ENCODE data around the gene TMEM141.

TMEM141 gene

GRCh38 chr9:136747161-136748060 lies 43.7 kb upstream of the TMEM141 start:
- Histone ChIP-seq H3K27ac (ENCODE audit: poor library complexity, severe bottlenecking) (no peak overlapping the region), H3K36me3 (ENCODE audit: low read depth) (no peaks in the 10 kb centered on the region), H3K9me3 (ENCODE audit: severe bottlenecking) (no peaks in the 10 kb centered on the region), H3K4me3 (ENCODE audit: severe bottlenecking) (no peak overlapping the region), H3K27me3 (ENCODE audit: insufficient read depth, poor library complexity, severe bottlenecking) (peaks cover 18% of the 10 kb centered on the region), H3K4me1 (ENCODE audit: insufficient read depth, poor library complexity, severe bottlenecking) (no peaks in the 10 kb centered on the region)
- no peak for ATAC-seq (ENCODE audit: low read depth)
- DNase-seq (ENCODE audit: low spot score), result no peak
- TF ChIP-seq CTCF (IDR thresholded peaks at IDR 0.05; ENCODE audit: poor library complexity, severe bottlenecking), result no peak

- H3K27me3 ChIP-seq (ENCODE audit: insufficient read depth, poor library complexity, severe bottlenecking), result peaks cover 10% of the 10 kb centered on the region
- no peak within 1 kb of the TSS for H3K4me3 ChIP-seq (ENCODE audit: severe bottlenecking)
- ATAC-seq (ENCODE audit: low read depth), result no peak
- H3K9me3 ChIP-seq (ENCODE audit: severe bottlenecking), result no peaks in the 10 kb centered on the region
- H3K27ac ChIP-seq (ENCODE audit: poor library complexity, severe bottlenecking), result no peak within 1 kb of the TSS
- H3K4me1 ChIP-seq (ENCODE audit: insufficient read depth, poor library complexity, severe bottlenecking), result no peaks in the 10 kb centered on the region
- H3K36me3 ChIP-seq (ENCODE audit: low read depth), result no peaks in the 10 kb centered on the region
- TF ChIP-seq CTCF (IDR thresholded peaks at IDR 0.05; ENCODE audit: poor library complexity, severe bottlenecking), result no peak
- peak; percentile 57 for DNase-seq (ENCODE audit: low spot score)
Observed at GRCh38 chr9:136748201-136748600, 42.9 kb upstream of the TMEM141 start, which contains the start of gene LCN6. Gene LCN6 (minus strand): TSS chr9:136748525. CDS start chr9:136748483, 42 bp downstream.

GRCh38 chr9:136748666-136749611 lies 42.2 kb upstream of the TMEM141 start:
- no peaks in the 10 kb centered on the region for H3K9me3 ChIP-seq (ENCODE audit: severe bottlenecking)
- no peak for TF ChIP-seq CTCF (IDR thresholded peaks at IDR 0.05; ENCODE audit: poor library complexity, severe bottlenecking)
- no peak overlapping the region for H3K27ac ChIP-seq (ENCODE audit: poor library complexity, severe bottlenecking)
- peaks cover 3% of the 10 kb centered on the region for H3K27me3 ChIP-seq (ENCODE audit: insufficient read depth, poor library complexity, severe bottlenecking)
- ATAC-seq (ENCODE audit: low read depth), result no peak
- no peaks in the 10 kb centered on the region for H3K4me1 ChIP-seq (ENCODE audit: insufficient read depth, poor library complexity, severe bottlenecking)
- no peak for DNase-seq (ENCODE audit: low spot score)
- H3K4me3 ChIP-seq (ENCODE audit: severe bottlenecking), result no peak overlapping the region
- H3K36me3 ChIP-seq (ENCODE audit: low read depth), result no peaks in the 10 kb centered on the region

- Histone ChIP-seq H3K9me3 (ENCODE audit: severe bottlenecking) (no peaks in the 10 kb centered on the region), H3K4me3 (ENCODE audit: severe bottlenecking) (no peak overlapping the region), H3K27ac (ENCODE audit: poor library complexity, severe bottlenecking) (no peak overlapping the region), H3K27me3 (ENCODE audit: insufficient read depth, poor library complexity, severe bottlenecking) (no peaks in the 10 kb centered on the region), H3K4me1 (ENCODE audit: insufficient read depth, poor library complexity, severe bottlenecking) (no peaks in the 10 kb centered on the region), H3K36me3 (ENCODE audit: low read depth) (no peaks in the 10 kb centered on the region)
- DNase-seq (ENCODE audit: low spot score) (no peak), ATAC-seq (ENCODE audit: low read depth) (0 out of 3 replicates have a peak, but pooled peaks have one; percentile 24)
- TF ChIP-seq CTCF (IDR thresholded peaks at IDR 0.05; ENCODE audit: poor library complexity, severe bottlenecking), result no peak
Observed at GRCh38 chr9:136750526-136750925, 40.6 kb upstream of the TMEM141 start.

All from RWPE2 (cell line).